MV-4-11 (cell line): ENCODE data around the gene MDH2.
A peak's percentile ranks its signal among the peaks of the same experiment; 100 is the strongest.
"Not testable (repeated sequence)": the region's sequence is repeated elsewhere in the genome, so short reads cannot be mapped to it uniquely, and the experiment has no call there.

Source experiments
- DNase-seq: peaks from one replicate; lab custom pipeline; 2025; lab: John Stamatoyannopoulos, UW

The MDH2 gene, protein sequence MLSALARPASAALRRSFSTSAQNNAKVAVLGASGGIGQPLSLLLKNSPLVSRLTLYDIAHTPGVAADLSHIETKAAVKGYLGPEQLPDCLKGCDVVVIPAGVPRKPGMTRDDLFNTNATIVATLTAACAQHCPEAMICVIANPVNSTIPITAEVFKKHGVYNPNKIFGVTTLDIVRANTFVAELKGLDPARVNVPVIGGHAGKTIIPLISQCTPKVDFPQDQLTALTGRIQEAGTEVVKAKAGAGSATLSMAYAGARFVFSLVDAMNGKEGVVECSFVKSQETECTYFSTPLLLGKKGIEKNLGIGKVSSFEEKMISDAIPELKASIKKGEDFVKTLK

DNA sequence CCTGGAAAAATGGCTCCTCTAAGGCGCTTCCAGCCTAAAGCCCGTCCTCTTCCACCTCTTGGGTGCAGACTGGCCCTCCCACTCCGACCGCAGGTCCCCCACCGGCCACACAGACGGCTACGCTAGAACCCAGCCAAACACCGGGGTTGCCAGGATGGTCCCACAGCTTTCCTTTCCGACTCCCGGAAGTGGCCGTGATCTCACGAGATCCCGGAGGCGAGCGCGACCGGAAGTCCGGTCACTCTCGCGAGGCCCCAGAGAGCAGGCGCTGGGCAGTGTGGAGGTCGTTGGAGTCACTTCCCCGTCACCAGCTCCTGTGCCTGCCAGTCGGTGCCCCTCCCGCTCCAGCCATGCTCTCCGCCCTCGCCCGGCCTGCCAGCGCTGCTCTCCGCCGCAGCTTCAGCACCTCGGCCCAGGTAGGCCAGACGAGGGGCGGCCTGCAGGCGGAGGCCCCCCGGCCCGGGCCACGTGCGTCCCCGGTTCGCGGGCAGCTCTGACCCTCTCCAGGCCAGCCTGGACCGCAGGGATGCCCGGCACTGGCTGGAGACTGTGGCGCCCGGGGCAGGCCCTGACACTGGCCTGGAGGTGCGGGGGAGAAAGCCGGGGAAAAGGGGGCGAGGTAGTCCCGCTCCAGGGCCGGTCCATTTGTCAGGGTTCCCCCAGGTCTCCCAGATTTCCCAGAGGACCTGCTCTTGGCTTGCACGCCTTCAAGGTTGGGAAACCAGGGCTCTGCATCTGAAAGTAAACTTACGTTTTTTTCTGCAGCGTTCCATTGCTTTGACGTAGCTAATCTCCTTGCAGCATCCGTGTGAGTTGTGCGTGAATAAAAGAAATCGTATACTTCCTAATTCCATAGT is at the start of gene MDH2, which contains the start of gene STYXL1:
TSS of gene MDH2 (plus strand) at position 296 of the 857 bp plus-strand sequence. CDS start at position 351, 55 bp downstream.
TSS of gene STYXL1 (minus strand) at position 190 of the 857 bp plus-strand sequence. CDS start 17,477 bp downstream, outside the sequence.
- peak; percentile 94 for DNase-seq

DNA sequence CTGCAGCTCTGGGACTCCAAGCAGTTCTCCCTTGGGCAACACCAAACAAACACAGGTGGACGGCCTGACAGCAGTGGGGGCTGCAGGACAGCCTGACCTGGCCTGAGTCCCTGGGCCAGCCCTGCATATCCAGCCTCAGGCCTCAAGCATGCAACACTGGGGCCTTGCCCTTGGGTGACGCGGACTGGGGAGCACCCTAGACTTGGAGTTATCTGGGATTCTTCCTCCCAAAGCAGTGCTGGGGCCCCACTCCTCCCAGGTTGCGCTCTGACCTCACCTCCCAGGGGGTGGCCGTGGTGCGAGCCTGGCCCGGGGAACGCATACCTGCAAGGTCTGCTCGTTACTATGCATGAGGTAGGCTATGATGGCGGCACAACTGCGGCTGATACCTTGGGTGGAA is 47.3 kb upstream of the MDH2 start:
- no peak for DNase-seq

DNA sequence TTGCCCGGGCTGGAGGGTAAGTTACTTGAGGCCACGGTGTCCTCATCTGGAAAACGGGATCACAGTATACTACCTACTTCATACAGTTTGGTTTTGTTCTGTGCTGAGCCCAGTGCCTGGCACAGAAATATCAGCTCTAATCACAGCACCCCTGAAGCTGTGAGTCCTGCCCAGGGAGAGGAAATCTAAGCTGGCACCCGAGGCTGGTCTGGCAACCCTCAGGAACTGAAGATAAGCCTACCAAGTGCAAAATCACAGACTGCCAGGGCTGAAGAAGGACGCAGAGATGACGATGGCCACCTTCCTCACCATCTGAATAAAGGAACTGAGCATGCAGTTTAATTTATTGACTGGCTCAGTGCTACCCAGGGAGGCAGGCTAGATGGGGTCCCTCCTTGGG is 45.8 kb upstream of the MDH2 start:
- no peak for DNase-seq

DNA sequence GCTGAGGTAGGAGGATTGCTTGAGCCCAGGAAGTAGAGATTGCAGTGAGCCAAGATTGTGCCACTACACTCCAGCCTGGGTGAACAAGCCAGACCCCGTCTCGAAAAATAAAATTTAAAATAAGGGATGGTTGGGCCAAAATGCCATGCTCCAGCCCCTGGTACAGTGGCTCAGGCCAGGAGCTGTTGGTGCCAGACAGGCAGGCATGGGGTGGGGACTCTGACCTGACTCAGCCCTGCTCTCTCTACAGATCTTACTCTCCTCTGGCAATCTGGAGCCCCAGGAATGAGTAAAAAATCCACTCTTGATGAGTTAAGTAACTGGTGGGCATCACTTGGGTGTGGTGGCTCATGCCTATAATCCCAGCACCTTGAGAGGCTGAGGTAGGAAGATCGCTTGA is 45.1 kb upstream of the MDH2 start:
- no peak for DNase-seq

DNA sequence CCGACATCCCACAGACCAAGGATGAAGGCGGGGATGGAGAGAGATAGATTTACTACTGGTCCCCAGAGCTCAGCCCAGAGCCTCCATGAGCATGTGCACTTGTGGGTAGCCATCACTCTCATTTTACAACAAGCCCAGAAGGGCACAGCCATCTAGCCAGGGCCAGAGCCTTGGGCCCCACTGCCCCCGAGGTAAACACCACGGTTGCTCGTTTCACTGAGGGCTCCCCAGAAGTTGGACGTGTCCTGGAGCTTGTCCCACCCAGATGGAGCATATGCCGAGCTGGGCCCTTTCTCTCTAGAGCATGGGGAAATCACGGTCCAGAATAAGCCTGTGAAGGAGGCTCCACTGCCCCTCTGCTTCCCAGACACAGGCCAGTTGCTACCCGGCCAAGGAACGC is 44.6 kb upstream of the MDH2 start:
- no peak for DNase-seq

DNA sequence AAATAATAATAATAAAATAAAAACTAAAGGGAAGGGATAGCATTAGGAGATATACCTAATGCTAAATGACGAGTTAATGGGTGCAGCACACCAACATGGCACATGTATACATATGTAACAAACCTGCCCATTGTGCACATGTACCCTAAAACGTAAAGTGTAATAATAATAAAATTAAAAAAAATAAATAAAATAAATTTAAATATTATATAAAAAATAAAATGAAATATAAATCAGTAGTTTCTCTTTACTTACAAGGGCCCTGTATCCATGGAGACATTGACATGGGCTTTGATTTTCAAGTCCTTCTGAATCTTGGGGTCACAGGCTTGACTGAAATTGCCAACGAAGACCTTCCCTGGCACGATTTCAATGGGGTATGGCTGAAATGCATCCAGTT is 42.9 kb upstream of the MDH2 start:
- DNase-seq = not testable (repeated sequence)

DNA sequence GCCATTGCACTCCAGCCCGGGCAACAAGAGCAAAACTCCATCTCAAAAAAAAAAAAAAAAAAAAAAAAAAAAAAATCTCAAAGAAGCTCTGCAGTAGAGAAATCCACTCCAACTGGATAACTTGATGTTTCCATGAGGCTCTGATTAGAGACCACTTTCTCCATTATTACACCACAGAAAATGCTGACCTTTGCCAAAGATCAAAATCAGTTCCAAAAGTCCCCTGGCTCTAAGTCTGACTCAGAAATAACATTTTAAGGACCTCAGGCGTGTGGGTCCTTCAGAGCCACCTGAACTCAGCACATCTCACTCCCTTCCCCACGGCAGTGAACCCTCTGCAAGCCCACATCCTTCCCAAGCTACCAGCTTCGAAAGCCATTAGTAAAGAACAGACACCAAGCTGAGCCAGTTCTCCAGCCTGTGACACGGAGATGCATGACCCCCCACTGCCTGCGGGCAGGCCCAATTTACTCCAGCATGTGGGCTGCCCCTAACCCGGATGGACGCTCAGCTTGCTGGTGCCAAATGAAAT is 39.7 kb upstream of the MDH2 start:
- no peak for DNase-seq

DNA sequence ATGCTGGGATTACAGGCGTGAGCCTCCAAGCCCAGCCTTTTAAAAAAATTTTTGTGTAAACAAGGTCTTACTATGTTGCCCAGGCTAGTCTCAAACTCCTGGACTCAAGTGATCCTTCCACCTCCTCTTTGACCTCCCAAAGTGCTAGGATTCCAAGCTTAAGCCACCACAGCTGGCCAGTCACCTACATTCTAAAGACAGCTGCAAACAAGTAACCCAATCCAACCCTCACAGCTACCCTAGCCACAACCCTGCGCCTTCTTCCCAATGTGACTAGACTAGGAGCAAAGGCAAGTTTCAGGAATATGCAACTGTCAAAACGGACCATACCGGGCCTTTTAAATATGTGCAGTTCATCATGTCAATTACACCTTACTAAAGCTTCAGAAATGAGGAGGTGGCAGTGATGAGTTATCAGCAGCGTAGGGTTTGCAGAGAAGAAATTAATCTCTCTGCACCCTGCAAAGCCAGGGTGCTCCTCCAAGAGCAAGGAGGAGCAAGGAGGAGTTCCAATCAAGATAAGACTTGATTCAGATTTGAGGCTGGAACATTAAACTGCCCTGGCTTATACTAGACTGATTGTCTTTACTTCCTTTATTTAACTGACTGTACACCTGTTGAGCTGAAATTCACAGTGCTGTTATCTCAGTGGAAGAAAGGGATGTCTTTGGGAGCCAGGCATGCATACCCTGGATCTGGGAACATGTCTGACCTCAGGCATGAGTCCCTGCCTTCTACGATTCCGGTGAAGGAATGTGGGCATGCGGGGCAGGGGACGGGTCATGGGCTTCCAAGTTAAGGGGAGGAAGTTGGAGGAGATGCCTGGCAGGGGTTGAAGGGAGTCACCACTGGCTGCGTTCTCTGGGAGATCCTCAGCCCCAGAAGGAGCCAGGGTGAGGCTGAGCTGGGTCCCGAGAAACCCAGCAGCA is 38.0 kb upstream of the MDH2 start:
- DNase-seq = no peak

DNA sequence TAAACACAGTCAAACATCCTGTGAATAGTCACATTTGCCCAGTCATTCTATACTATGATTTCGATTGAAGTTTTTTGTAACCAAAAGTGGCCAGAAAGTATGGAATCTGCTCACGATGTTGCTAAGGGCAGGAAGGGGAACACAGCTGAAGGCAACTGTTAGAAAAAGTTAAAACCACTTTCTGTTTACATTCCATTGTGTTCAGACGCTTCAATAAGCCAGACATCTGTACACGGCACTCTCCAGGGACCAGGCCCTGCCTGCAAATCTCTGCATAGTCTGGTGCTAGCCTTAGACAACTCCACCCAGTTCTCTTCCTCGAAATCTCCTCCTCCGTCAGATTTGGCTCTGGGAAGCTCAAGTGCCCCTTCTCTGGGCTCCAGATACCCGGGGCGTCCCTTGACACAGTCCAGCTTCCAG is 36.5 kb upstream of the MDH2 start:
- DNase-seq = no peak

DNA sequence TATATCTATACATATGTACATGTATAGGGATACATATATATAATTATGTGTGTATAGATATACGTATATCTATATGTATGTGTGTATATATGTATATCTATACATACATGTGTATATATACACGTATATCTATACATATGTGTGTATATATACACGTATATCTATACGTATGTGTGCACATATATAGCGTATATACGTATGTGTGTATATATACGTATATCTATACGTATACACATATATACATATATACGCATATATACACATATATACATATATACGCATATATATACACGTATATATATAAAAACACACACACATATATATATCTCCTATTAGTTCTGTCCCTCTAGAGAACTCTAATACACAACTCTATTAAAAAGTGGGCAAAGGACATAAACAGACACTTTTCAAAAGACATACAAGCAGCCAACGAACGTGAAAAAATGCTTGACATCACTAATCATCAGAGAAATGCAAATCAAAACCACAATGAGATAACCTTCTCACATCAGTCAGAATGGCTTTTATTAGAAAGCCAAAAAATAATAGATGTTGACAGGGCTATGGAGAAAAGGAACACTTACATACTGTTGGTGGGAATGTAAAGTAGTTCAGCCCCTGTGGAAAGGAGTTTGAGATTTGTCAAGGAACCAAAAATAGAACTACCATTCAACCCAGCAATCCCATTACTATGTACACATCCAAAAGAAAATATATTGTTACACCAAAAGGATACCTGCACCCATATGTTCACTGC is 31.5 kb upstream of the MDH2 start:
- no peak for DNase-seq

DNA sequence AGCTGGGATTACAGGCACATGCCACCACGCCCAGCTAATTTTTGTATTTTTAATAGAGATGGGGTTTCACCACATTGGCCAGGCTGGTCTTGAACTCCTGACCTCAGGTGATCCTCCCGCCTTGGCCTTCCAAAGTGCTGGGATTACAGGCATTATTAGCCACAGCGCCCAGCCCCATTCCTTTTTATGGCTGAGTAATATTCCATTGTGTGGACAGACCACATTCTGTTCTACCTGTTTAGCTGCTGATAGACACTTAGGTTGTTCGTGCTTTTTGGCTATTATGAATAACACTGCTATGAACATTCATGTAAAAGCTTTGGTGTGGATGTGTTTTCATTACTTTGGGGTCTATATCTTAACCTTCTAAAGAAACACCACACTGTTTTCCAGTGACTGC is 29.4 kb upstream of the MDH2 start:
- not testable (repeated sequence) for DNase-seq

DNA sequence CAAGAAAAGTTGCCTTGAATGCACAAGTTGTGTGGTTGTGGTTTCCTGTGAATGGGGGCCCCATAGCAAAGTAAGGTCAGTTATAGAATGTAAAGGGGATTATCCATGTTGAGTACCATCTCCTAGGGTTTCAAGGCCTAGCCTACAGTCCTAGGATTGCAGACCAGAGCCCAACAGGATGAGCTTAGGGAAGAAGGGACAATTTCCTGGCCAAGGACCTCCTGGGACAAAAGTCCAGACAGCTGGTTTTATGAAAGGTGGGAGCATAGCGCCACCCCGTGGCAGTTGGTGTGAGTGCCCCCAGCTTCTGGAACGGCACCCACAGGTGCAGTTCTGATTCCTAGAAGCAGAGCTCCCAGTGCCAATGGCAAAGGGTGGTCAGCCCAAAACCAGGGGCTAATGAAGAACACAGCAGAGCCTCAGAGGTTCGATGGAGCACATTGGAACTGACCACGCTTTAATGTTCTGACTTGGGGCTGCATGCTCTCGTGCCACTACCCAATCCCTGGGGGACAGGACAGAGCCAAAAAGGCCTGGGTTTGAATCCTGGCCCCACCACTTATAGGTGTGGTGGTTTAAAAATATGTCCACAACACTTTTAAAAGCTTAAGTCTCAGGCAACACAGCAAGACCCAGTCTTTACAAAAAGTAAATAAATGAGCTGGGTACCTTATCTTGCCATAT is 27.7 kb upstream of the MDH2 start:
- DNase-seq = peak; percentile 36

DNA sequence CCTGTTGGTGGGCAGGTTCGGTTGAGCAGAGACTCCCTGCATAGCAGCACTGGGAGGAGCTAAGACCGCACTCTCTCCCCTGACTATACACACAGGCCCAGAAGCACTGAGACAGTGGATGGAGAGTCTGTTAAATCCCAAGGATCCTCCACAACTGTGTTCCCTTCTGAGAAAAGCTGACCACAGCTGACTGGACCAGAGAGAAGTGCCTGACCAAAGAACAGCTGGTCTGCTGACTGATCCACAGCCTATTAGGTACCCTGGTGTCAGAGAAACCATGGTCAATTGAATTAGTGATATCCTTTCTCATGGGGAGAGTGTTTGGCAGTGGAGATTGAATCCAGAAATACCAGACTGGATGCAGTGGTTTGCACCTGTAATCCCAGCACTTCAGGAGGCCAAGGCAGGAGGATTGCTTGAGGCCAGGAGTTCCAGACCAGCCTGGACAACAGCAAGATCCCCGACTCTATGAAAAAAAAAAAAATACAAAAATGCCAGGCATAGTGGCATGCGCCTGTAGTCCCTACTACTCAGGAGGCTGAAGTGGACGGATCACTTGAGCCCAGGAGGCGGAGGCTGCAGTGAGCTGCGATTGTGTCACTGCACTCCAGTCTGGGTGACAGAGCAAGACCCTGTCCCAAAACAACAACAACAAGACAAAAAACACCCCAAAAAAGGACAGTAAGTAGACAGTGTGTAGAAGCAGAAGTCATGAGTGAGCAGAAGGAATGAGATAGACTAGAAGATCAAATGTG is 25.7 kb upstream of the MDH2 start:
- DNase-seq = no peak

DNA sequence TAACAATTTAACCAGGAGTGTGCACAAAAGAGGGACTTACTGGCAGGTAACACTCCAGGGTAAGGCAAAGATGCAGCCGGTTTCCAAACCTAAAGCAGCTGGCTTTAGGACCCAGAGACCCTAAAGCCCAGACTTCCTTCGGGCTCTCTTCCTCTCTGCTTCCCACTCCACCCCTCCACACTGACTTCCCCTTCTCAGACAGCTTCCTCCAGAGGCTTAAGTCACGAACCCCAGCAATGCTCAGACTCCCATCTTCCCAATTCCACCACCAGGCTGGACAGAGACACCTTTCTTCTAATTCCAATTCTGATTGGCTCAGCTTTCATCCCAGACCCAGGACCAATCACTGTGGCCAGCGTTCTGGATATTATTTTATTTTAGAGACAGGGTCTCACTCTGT is 24.9 kb upstream of the MDH2 start:
- peak; percentile 76 for DNase-seq

DNA sequence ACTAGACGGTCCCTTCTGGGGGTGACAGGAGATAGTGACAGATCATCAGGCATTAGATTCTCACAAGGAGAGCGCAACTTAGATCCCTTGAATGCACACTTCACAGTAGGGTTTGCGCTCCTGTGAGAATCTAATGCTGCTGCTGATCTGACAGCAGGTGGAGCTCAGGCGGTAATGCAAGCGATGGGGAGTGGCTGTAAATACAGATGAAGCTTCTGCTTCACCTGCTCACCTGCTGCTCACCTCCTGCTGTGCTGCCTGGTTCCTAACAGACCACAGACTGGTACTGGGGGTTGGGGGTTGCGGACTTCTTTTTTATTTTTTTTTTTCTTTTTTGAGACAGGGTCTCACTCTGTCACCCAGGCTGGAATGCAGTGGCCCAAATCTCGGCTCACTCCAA is 18.2 kb upstream of the MDH2 start:
- DNase-seq = not testable (repeated sequence)

DNA sequence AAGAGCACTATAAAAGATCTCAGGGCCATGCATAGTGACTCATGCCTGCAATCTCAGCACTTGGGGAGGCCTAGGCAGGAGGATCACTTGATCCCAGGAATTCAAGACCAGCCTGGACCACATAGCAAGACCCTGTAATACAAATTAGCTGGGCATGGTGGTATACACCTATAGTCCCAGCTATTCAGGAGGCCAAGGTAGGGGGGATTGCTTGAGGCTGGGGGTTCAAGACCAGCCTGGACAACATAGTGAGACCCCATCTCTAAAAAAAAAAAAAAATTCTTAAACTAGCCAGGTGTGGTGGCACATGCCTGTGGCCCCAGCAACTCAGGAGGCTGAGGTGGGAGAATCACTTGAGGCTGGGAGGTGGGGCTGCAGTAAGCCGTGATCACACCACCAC is 15.9 kb upstream of the MDH2 start:
- no peak for DNase-seq

DNA sequence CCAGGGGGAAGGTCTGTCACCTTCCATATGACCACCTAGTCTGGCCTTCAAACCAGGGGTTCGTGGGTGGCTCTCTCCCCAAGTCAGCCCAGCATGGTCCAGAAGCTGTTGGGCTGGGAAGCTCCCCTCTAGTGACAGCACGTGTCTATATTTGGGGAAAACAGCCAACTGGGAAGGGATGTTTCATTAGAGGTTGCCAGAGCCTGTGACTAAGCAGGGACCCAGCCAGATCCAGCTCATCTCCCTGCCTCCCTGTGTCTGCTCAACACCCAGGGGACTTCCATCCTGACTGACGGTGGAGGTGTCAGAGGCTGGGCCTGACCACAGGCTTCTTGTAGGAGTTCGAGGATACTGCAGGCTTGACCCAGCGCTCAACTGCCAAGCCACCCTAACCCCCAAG is 10.6 kb upstream of the MDH2 start:
- DNase-seq = no peak

DNA sequence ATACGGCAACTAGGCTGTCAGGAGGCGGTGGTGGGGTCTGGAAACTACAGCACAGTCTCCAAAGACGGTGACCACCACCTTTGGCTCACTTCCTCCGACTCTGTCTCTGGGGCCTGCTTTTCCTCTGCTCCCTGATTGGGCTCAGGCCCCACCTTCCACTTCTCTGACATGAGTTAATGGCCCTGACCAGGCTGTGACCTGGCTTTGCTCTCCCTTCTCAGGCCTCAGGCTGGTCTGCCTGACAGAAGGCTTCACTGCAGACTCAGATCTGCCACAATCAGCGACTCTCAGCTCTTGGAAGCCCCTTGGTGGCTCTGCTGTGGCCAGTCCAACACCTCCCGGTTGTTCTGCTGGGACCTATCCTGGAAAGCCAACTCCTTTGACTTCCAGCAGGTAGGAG is 7.8 kb upstream of the MDH2 start:
- DNase-seq = no peak

DNA sequence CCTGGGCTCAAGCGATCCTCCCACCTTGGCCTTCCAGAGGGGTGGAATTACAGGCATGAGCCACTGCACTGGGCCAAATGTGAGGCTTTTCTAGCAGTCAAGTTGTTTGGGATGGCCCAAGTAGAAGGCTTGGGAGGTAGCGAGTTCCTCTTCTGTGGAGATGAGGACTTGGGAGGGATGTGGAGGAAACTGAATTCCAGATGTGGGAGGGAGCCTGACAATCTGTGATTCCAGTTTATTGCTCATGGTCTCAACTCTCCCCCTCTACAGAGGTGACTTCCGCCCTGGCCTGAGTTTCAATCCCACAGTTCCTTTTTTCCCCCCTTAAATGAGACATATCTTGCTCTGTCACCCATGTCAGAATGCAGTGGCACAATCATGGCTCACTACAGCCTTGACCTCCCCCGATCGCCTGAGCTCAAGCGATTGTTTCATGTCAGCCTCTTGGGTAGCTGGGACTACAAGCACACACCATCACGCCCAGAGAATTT is 3.5 kb upstream of the MDH2 start:
- peak; percentile 22 for DNase-seq
